ENCODE measurements around the gene CYTH1. TPM values are rescaled to one million over a fixed set of nuclear protein-coding genes. Genes with fewer than 3 reads are reported as not detected.
A peak's percentile ranks its signal among the peaks of the same experiment; 100 is the strongest.

Gene CYTH1
- total RNA-seq, 4 donors from 2014 or later = 88.3 to 262 (median 109) TPM

DNA sequence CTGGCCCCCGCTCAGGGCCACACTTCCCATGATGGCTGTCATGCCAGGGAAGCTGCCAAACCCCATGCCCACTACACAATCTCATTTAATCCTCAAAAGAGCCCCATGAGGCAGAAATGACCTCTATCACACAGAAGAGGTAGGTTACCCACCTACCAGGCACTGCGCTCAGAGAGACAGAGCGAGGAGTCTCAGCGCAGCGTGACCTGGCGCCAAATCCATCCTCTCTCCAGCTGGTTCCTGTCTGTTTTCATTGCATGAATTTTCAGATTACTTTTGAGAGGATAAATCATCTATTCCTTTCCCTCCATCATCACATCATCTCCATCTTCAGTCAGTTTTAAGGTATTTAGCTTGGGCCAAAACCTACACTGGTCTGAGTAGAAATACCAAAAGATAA lies 103.4 kb downstream of the CYTH1 start:
- TF ChIP-seq POLR2A (IDR thresholded peaks at IDR 0.05) = no peak
- TF ChIP-seq, protein P1, sequence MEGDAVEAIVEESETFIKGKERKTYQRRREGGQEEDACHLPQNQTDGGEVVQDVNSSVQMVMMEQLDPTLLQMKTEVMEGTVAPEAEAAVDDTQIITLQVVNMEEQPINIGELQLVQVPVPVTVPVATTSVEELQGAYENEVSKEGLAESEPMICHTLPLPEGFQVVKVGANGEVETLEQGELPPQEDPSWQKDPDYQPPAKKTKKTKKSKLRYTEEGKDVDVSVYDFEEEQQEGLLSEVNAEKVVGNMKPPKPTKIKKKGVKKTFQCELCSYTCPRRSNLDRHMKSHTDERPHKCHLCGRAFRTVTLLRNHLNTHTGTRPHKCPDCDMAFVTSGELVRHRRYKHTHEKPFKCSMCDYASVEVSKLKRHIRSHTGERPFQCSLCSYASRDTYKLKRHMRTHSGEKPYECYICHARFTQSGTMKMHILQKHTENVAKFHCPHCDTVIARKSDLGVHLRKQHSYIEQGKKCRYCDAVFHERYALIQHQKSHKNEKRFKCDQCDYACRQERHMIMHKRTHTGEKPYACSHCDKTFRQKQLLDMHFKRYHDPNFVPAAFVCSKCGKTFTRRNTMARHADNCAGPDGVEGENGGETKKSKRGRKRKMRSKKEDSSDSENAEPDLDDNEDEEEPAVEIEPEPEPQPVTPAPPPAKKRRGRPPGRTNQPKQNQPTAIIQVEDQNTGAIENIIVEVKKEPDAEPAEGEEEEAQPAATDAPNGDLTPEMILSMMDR (IDR thresholded peaks at IDR 0.05) = no peak
- Histone ChIP-seq H3K27ac (no peak overlapping the region), H3K9me3 (no peaks in the 10 kb centered on the region), H3K27me3 (no peaks in the 10 kb centered on the region), H3K4me3 (no peak overlapping the region), H3K4me1 (no peaks in the 10 kb centered on the region), H3K36me3 (peaks cover 0 to 81% (median 0%) of the 10 kb centered on the region in 3 donors)
- peak in 1 of 3 donors; percentile 39 for DNase-seq

DNA sequence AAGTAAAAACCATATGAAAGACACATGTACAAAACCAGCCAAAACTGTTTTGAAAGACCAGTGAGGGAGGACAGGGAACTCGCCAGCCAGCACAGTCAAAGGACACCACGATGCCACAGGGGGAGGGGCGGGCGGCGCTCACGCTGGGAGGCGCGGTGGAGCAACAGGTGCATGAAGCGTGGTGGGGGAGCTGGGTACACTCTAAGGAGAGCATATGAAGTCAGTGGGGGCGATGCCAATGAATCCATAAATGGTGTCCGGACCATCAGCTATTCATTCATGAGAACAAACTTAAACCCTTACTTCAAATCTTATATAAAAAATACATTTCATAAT lies 103.9 kb downstream of the CYTH1 start:
- peaks cover 0 to 3% (median 0%) of the 10 kb centered on the region in 4 donors for H3K4me1 ChIP-seq
- no peaks in the 10 kb centered on the region for H3K9me3 ChIP-seq
- peaks cover 0 to 81% (median 0%) of the 10 kb centered on the region in 3 donors for H3K36me3 ChIP-seq
- H3K4me3 ChIP-seq = no peak overlapping the region
- no peak for TF ChIP-seq POLR2A (IDR thresholded peaks at IDR 0.05)
- TF ChIP-seq, protein P1 (IDR thresholded peaks at IDR 0.05) = no peak
- no peak overlapping the region for H3K27ac ChIP-seq
- peak in 1 of 3 donors; percentile 38 for DNase-seq
- H3K27me3 ChIP-seq = no peaks in the 10 kb centered on the region

DNA sequence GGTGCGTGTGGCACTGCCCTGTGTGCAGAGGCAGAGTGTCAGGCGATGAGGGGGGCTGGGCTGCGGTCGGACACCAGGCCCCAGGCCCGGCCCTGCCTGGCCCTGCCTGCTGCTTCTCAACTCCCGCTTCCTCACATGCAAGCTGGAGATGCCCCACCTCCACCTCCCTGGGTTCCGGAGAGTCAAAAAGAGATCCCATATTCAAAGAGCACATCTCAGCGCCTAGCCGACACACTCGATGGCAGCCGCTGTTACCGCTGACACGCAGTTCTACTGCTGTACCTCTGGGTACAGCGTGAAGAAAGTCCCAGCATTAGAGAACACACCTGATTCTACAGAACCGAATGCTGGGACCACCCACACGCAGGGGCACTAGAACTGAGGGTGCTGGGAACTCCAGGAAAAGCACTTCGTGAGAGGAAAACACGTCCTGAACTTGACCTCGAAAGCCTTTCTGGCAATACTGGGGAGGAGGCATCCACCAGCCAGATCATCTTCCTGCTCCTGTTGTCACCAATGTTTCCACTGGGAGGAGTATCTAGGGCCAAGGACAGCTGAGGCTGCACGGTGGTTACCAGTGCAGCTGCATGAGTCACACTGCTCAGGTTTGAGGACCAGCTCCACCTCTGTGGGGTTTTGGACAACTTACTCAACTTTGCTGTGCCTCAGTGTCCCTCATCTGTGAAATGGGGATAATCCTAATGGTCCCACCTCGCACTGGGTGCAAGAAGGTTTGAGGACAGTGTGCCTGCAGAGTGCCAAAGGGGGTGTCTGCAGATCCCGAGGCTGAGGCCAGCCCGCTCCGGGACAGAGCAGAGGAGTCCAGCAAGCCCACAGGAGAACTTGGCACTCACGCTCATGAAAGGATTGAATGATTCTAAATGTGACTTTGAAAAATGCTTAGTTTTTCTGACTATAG lies 104.5 kb downstream of the CYTH1 start:
- Histone ChIP-seq H3K4me3 (no peak overlapping the region), H3K27ac (no peak overlapping the region), H3K27me3 (no peaks in the 10 kb centered on the region), H3K9me3 (no peaks in the 10 kb centered on the region), H3K36me3 (peaks cover 0 to 78% (median 0%) of the 10 kb centered on the region in 3 donors), H3K4me1 (peaks cover 0 to 9% (median 0%) of the 10 kb centered on the region in 4 donors)
- no peak for TF ChIP-seq POLR2A (IDR thresholded peaks at IDR 0.05)
- TF ChIP-seq, protein P1 (IDR thresholded peaks at IDR 0.05) = no peak
- DNase-seq = peak in 1 of 3 donors; percentile 37

DNA sequence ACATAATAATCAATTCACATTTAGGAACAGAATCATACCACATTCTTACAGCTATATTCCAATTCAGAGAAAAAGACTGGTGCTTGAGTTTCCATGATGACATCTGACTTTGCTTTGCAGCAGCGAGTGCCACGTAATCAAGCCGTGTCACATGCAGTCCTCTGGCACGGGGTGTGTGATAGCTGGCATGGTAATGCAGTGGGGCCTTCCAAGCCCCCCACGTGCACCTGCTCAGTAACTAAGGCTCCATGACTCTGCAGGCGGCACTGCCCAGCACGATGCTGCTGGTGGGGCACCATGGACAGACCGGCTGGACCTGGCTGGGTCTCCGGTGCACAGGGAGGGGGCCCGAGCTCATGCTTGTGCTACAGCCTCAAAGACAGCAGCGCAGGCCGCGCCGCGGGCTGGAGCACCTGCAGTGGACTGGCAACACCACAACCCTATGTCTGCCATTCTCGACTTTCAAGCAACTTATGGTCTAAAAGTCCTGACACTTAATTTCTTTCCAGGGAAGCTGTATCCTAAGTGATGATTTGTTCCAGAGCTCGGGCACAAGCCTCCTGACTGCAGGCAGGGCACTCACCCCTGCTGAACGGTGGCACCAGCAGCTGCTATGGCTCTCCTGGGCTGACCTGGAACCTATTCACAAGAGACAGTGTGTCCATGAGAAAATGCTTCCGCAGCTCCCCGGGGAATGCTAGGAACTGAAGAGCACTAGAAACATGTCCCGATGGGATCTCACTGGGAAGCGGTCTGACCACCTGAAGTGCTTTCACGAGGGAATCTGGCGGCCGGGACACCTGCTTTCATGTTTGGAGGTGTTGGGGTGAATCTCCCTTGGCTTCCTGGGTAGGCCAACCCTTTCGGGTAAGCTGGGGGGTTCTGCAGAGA lies 105.4 kb downstream of the CYTH1 start:
- H3K27ac ChIP-seq = no peak overlapping the region
- H3K27me3 ChIP-seq = no peaks in the 10 kb centered on the region
- TF ChIP-seq, protein P1 (IDR thresholded peaks at IDR 0.05) = no peak
- TF ChIP-seq POLR2A (IDR thresholded peaks at IDR 0.05) = no peak
- H3K36me3 ChIP-seq = peaks cover 0 to 73% (median 0%) of the 10 kb centered on the region in 3 donors
- no peak overlapping the region for H3K4me3 ChIP-seq
- H3K9me3 ChIP-seq = no peaks in the 10 kb centered on the region
- DNase-seq = peak in 1 of 3 donors; percentile 42
- H3K4me1 ChIP-seq = peaks cover 0 to 9% (median 0%) of the 10 kb centered on the region in 4 donors

DNA sequence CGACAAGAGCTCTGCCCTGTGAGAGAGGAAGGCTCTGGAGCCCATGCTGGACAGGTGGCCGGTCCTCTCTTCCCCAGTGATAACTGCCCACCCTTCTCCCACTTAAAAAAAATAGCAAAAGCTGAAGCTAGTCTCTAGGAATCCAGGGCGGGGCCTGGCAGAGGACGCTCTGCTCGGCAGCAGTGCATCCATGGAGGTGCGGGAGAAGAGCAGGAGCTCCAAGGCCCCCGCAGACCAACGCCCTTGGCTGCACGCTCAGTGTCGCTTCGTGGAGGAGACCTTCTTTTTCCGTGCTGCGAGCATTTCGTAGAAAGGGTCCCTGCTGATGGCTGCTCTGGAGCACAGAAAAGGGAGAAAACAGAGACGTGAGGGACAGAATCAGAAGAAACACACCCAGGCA lies 106.2 kb downstream of the CYTH1 start:
- Histone ChIP-seq H3K4me1 (peaks cover 0 to 9% (median 0%) of the 10 kb centered on the region in 4 donors), H3K27ac (no peak overlapping the region), H3K4me3 (no peak overlapping the region), H3K27me3 (no peaks in the 10 kb centered on the region), H3K9me3 (no peaks in the 10 kb centered on the region), H3K36me3 (peaks cover 0 to 73% (median 0%) of the 10 kb centered on the region in 3 donors)
- peak in 1 of 3 donors; percentile 38 for DNase-seq
- TF ChIP-seq, protein P1 (IDR thresholded peaks at IDR 0.05) = no peak
- no peak for TF ChIP-seq POLR2A (IDR thresholded peaks at IDR 0.05)

Measured in Peyer's patch (tissue), 4 donors.